ENCODE measurements around the gene TNS2. TPM values are rescaled to one million over a fixed set of nuclear protein-coding genes. Genes with fewer than 3 reads are reported as not detected.

Gene TNS2
- polyA plus RNA-seq, 1 of the 3 experiments (the other 2 are of a cell fraction): 50.0 TPM

- H3K27me3 ChIP-seq (ENCODE audit: insufficient read depth): no peaks in the 10 kb centered on the region
- 90% methylated on average over 5 of the region's 5 CpGs for WGBS (ENCODE audit: low lambda C conversion rate)
- ChIA-PET CTCF (interaction anchor here (0.9 to 14.5 kb wide), 6 partner anchors 8 to 104 kb away, joined by 4 to 385 read pairs (median 14); partner anchors contain the start of genes IGFBP6, SOAT2 and SPRYD3), POLR2A (no interaction called here)
- peaks cover 15 to 35% of the 10 kb centered on the region in 2 experiments; a peak in 3 of 4 replicates for H3K4me1 ChIP-seq (ENCODE audit: control insufficient read depth in 1 of 2, insufficient read depth in 2 of 2, low read depth in 1 of 2, low read length in 1 of 2)
- no peaks in the 10 kb centered on the region for H3K9me2 ChIP-seq
- peaks cover 6% of the 10 kb centered on the region; the same call in 1 of the 2 replicates for H3K79me2 ChIP-seq (ENCODE audit: insufficient read depth)
- H3K27ac ChIP-seq (ENCODE audit: low read depth in 2 of 2, low read length in 1 of 2): no peak overlapping the region
- DNase-seq: no peak
- H3K36me3 ChIP-seq (replicated peaks in 1 of 2; ENCODE audit: control insufficient read depth in 1 of 2, insufficient read depth in 2 of 2, low read length in 1 of 2): peaks cover 25 to 31% of the 10 kb centered on the region in 2 experiments
- H3K4me2 ChIP-seq: no peak overlapping the region
- no peak for TF ChIP-seq TAF1 (IDR thresholded peaks at IDR 0.05; ENCODE audit: borderline replicate concordance, low read depth, low read length)
- no peak for TF ChIP-seq FOXJ3 (CRISPR knock-in tag; IDR thresholded peaks at IDR 0.05)
- TF ChIP-seq MAX (IDR thresholded peaks at IDR 0.05; ENCODE audit: low read depth): no peak
- TF ChIP-seq PBX3 (IDR thresholded peaks at IDR 0.05): no peak
- no peak for TF ChIP-seq ELF1 (IDR thresholded peaks at IDR 0.05)
- H2AFZ ChIP-seq (ENCODE audit: low read depth): no peak overlapping the region
- peaks cover 23% of the 10 kb centered on the region for H3F3A ChIP-seq (replicated peaks; ENCODE audit: insufficient read depth)
- no peak overlapping the region for H3K4me3 ChIP-seq (ENCODE audit: low read depth in 2 of 2, low read length in 1 of 2)
- no peaks in the 10 kb centered on the region for H3K9me3 ChIP-seq
- no peaks in the 10 kb centered on the region for H4K20me1 ChIP-seq (ENCODE audit: insufficient read depth)
- H3K9ac ChIP-seq: no peak overlapping the region
These were observed 6.4 kb downstream of the TNS2 start for GRCh38 chr12:53056296-53056695.

- H3K9me3 ChIP-seq: no peaks in the 10 kb centered on the region
- POLR2A ChIA-PET: interaction anchor here (1.5 kb wide), 1 partner anchor 12 kb away, joined by 3 read pairs; no protein-coding TSS in a partner anchor
- H3K27me3 ChIP-seq (ENCODE audit: insufficient read depth): no peaks in the 10 kb centered on the region
- TF ChIP-seq RCOR1 (IDR thresholded peaks at IDR 0.05; ENCODE audit: low read length) (no peak), TEAD4 (IDR thresholded peaks at IDR 0.05; ENCODE audit: borderline replicate concordance, insufficient read depth) (no peak), MXI1 (IDR thresholded peaks at IDR 0.05; ENCODE audit: low read depth, low read length) (no peak), JUND (IDR thresholded peaks at IDR 0.05) (no peak), USF2 (IDR thresholded peaks at IDR 0.05; ENCODE audit: borderline replicate concordance, low read depth, low read length) (no peak), GATA2 (CRISPR knock-in tag; IDR thresholded peaks at IDR 0.05) (no peak)
- 93% methylated on average over 7 of the region's 7 CpGs for WGBS (ENCODE audit: low lambda C conversion rate)
- H3K4me3 ChIP-seq (ENCODE audit: low read depth in 2 of 2, low read length in 1 of 2): no peak overlapping the region
- peaks cover 10 to 35% of the 10 kb centered on the region in 2 experiments; a peak in 3 of 4 replicates for H3K4me1 ChIP-seq (ENCODE audit: control insufficient read depth in 1 of 2, insufficient read depth in 2 of 2, low read depth in 1 of 2, low read length in 1 of 2)
- H4K20me1 ChIP-seq (ENCODE audit: insufficient read depth): no peaks in the 10 kb centered on the region
- no peaks in the 10 kb centered on the region for H3K79me2 ChIP-seq (ENCODE audit: insufficient read depth)
- H3K36me3 ChIP-seq (replicated peaks in 1 of 2; ENCODE audit: control insufficient read depth in 1 of 2, insufficient read depth in 2 of 2, low read length in 1 of 2): peaks cover 28 to 35% of the 10 kb centered on the region in 2 experiments
- no peak overlapping the region for H3K9ac ChIP-seq
- CTCF ChIA-PET: interaction anchor here (0.9 to 14.5 kb wide), 5 partner anchors 7 to 44 kb away, joined by 4 to 385 read pairs (median 13); partner anchors contain the start of genes IGFBP6, SOAT2 and SPRYD3
- no peak overlapping the region for H3K27ac ChIP-seq (ENCODE audit: low read depth in 2 of 2, low read length in 1 of 2)
- no peak overlapping the region for H2AFZ ChIP-seq (ENCODE audit: low read depth)
- H3K9me2 ChIP-seq: no peaks in the 10 kb centered on the region
- H3K4me2 ChIP-seq: no peak overlapping the region
- no peak for DNase-seq
- H3F3A ChIP-seq (replicated peaks; ENCODE audit: insufficient read depth): peaks cover 23% of the 10 kb centered on the region
These were observed 7.0 kb downstream of the TNS2 start for GRCh38 chr12:53056901-53057300.

All from SK-N-SH (cell line).